Gastroesophageal sphincter (tissue), 4 donors: Measurements from ENCODE around the gene USP11. TPM values are rescaled to one million over a fixed set of nuclear protein-coding genes. Genes with fewer than 3 reads are reported as not detected.

Experiments
- ATAC-seq: fragments of 150-250 bp; one replicate; pipeline ENCODE4 v1.9.1; 2016; ENCODE audit warnings: mild to moderate bottlenecking, moderate library complexity
- H3K27ac ChIP-seq, 4 donors: fragments of 200-600 bp; sonication (generic) in 3 of 4; 1 replicate in 3 of 4; 2 replicates in 1 of 4; pipeline ENCODE4 v1.5.1; 2016 to 2019
- H3K27me3 ChIP-seq: fragments of 200-600 bp; sonication (generic); one replicate; pipeline ENCODE4 v1.5.1; 2019
- H3K36me3 ChIP-seq, 2 donors: fragments of 200-600 bp; sonication (generic); one replicate each; pipeline ENCODE4 v1.5.1; 2019; ENCODE audit warnings: control low read depth in 1 of 2
- H3K4me1 ChIP-seq, 3 donors: fragments of 200-600 bp; sonication (generic); 1 replicate in 2 of 3; 2 replicates in 1 of 3; pipeline ENCODE4 v1.5.1; 2016 to 2019; ENCODE audit warnings: control low read depth in 2 of 3
- H3K4me3 ChIP-seq, 2 donors: fragments of 200-600 bp; sonication (generic); one replicate each; pipeline ENCODE4 v1.5.1; 2019; ENCODE audit warnings: mild to moderate bottlenecking in 1 of 2, moderate library complexity in 1 of 2
- H3K9me3 ChIP-seq, 3 donors: fragments of 200-600 bp; sonication (generic); one replicate each; pipeline ENCODE4 v1.5.1; 2017 to 2019; ENCODE audit warnings: control low read depth in 2 of 3
- EP300 ChIP-seq: sonication (generic); formaldehyde crosslinking; IDR thresholded peaks from one replicate; pipeline ENCODE4 v1.6.1; 2017; ENCODE audit warnings: antibody characterized with exemption, mild to moderate bottlenecking
- POLR2A ChIP-seq, 2 donors: fragments of 450-650 bp; IDR thresholded peaks; one replicate each; pipeline ENCODE4 v1.6.1; 2017; ENCODE audit warnings: antibody characterized with exemption in 2 of 2, mild to moderate bottlenecking in 2 of 2, moderate library complexity in 1 of 2
- POLR2AphosphoS5 ChIP-seq: sonication (generic); formaldehyde crosslinking; IDR thresholded peaks from one replicate; pipeline ENCODE4 v1.6.1; 2017; ENCODE audit warnings: antibody characterized with exemption
- WGBS, 2 donors: methylation state at CpG; one replicate each; pipeline ENCODE4 v1.1.5; 2018; ENCODE audit warnings: low coverage in 1 of 2; 5-methylcytosine and 5-hydroxymethylcytosine counted together
- total RNA-seq, 4 donors: library from RNA; depleted of rRNA; stranded (reverse); fragments of >200 nt; gene quantifications; one replicate each; pipeline ENCODE4 v1.1.0, GENCODE V29; 2016
- TF ChIP-seq, protein P1 (sequence below), 4 experiments: fragments of 200-600 bp in 2 of 4; fragments of 450-650 bp in 2 of 4; sonication (generic) in 1 of 4; IDR thresholded peaks; one replicate each; pipeline ENCODE4 v1.5.1; 2017 to 2019; ENCODE audit warnings: antibody characterized with exemption in 4 of 4, mild to moderate bottlenecking in 2 of 4, moderate library complexity in 2 of 4

The USP11 gene
- total RNA-seq, 4 donors from 2014 or later: 26.9 to 64.6 (median 40.7) TPM

DNA sequence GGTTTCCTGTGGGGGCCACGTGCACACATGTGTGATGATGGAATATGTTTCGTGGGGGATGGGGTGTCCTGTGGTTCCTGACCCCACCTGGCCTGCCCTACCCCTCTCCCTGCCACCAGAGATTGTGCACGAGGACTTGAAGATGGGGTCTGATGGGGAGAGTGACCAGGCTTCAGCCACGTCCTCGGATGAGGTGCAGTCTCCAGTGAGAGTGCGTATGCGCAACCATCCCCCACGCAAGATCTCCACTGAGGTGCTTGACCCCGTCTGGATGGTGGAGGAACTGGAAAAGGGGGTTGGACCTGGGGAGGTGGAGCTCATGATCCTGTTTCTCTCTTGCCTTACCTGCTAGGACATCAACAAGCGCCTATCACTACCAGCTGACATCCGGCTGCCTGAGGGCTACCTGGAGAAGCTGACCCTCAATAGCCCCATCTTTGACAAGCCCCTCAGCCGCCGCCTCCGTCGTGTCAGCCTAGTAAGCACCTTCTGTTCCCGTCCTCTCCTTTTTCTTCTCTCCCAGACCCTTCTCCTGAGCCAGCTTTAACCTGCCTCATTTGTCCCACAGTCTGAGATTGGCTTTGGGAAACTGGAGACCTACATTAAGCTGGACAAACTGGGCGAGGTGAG lies 8.4 kb upstream of the USP11 start:
- H3K27me3 ChIP-seq: no peaks in the 10 kb centered on the region
- ATAC-seq: no peak
- peaks cover 0 to 27% (median 11%) of the 10 kb centered on the region in 3 donors for H3K4me1 ChIP-seq
- WGBS, 2 donors: 80% methylated on average over 1 of the region's 17 CpGs; no CpG with 5 or more reads in 1 of the 2 donors
- peaks cover 0 to 64% of the 10 kb centered on the region in 2 donors for H3K36me3 ChIP-seq
- no peak overlapping the region for H3K4me3 ChIP-seq
- no peak overlapping the region for H3K27ac ChIP-seq
- TF ChIP-seq POLR2AphosphoS5 (no peak), EP300 (no peak), POLR2A (IDR thresholded peaks at IDR 0.05) (no peak)
- TF ChIP-seq, protein P1, sequence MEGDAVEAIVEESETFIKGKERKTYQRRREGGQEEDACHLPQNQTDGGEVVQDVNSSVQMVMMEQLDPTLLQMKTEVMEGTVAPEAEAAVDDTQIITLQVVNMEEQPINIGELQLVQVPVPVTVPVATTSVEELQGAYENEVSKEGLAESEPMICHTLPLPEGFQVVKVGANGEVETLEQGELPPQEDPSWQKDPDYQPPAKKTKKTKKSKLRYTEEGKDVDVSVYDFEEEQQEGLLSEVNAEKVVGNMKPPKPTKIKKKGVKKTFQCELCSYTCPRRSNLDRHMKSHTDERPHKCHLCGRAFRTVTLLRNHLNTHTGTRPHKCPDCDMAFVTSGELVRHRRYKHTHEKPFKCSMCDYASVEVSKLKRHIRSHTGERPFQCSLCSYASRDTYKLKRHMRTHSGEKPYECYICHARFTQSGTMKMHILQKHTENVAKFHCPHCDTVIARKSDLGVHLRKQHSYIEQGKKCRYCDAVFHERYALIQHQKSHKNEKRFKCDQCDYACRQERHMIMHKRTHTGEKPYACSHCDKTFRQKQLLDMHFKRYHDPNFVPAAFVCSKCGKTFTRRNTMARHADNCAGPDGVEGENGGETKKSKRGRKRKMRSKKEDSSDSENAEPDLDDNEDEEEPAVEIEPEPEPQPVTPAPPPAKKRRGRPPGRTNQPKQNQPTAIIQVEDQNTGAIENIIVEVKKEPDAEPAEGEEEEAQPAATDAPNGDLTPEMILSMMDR (IDR thresholded peaks at IDR 0.05): no peak
- no peaks in the 10 kb centered on the region for H3K9me3 ChIP-seq

DNA sequence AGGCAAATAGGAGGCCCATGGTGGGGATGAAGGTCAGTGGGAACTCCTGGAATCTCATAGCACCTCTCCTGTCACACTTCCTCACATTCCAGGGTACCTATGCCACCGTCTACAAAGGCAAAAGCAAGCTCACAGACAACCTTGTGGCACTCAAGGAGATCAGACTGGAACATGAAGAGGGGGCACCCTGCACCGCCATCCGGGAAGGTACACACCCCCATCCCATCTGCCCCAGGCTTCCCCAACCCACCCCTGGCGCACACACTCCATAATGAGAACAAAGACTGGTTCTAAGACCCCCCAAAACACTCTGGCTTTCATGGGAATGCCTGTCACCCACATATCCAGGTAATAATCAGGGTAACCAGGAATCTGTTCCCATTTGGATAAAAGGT lies 7.9 kb upstream of the USP11 start:
- Histone ChIP-seq H3K27me3 (no peaks in the 10 kb centered on the region), H3K27ac (no peak overlapping the region), H3K36me3 (peaks cover 0 to 69% of the 10 kb centered on the region in 2 donors), H3K9me3 (no peaks in the 10 kb centered on the region), H3K4me1 (peaks cover 0 to 22% (median 8%) of the 10 kb centered on the region in 3 donors), H3K4me3 (no peak overlapping the region)
- no peak for ATAC-seq
- 100% methylated on average over 1 of the region's 4 CpGs; no CpG with 5 or more reads in 1 of the 2 donors for WGBS, 2 donors
- TF ChIP-seq EP300 (no peak), POLR2A (IDR thresholded peaks at IDR 0.05) (no peak), POLR2AphosphoS5 (no peak)
- TF ChIP-seq, protein P1 (IDR thresholded peaks at IDR 0.05): no peak

DNA sequence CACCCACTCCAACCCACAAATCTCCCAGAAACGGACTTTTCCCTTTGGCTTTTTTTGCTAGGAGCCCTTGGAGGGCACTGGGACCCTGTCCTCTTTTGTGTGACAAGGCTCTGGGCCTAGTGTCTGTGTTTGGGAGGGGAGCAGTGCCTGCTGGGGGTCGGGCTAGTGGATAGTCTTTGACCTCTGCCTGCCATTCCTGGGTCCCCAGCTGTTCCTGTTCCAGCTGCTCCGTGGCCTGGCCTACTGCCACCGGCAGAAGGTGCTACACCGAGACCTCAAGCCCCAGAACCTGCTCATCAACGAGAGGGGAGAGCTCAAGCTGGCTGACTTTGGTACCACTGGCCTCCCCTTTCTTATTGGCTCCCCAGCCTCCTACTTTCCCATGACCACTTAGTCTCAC lies 6.7 kb upstream of the USP11 start:
- 100% methylated on average over 1 of the region's 6 CpGs; no CpG with 5 or more reads in 1 of the 2 donors for WGBS, 2 donors
- H3K4me3 ChIP-seq: no peak overlapping the region
- TF ChIP-seq POLR2AphosphoS5 (no peak), POLR2A (IDR thresholded peaks at IDR 0.05) (no peak), EP300 (no peak)
- TF ChIP-seq, protein P1 (IDR thresholded peaks at IDR 0.05): no peak
- no peak for ATAC-seq
- H3K27ac ChIP-seq: no peak overlapping the region
- no peaks in the 10 kb centered on the region for H3K9me3 ChIP-seq
- peaks cover 0 to 71% of the 10 kb centered on the region in 2 donors for H3K36me3 ChIP-seq
- H3K27me3 ChIP-seq: no peaks in the 10 kb centered on the region
- H3K4me1 ChIP-seq: peaks cover 0 to 10% (median 0%) of the 10 kb centered on the region in 3 donors

DNA sequence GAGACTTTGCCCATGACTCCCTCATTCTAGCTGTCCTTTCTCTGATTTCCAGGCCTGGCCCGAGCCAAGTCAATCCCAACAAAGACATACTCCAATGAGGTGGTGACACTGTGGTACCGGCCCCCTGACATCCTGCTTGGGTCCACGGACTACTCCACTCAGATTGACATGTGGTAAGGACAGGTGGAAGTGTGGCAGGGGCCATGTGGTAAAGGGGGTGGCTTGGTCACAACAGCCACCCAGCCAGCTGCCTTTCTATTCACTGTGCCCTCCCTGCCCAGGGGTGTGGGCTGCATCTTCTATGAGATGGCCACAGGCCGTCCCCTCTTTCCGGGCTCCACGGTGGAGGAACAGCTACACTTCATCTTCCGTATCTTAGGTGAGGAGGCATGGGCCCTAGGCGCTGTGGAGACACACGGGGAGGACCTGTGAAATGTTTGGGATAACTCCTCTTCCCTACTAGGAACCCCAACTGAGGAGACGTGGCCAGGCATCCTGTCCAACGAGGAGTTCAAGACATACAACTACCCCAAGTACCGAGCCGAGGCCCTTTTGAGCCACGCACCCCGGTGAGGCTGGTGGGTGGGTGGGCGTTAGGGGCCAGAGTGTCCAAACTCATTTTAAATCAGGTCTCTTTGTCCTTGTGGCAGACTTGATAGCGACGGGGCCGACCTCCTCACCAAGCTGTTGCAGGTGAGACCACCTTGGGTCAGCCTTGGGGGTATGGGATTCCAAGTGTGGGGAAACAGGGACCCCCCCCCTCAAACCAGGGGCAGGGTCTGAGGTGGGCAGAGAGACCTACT lies 6.1 kb upstream of the USP11 start:
- TF ChIP-seq, protein P1 (IDR thresholded peaks at IDR 0.05): no peak
- TF ChIP-seq POLR2AphosphoS5: no peak
- TF ChIP-seq EP300: no peak
- TF ChIP-seq POLR2A (IDR thresholded peaks at IDR 0.05): no peak
- H3K9me3 ChIP-seq: no peaks in the 10 kb centered on the region
- no peak overlapping the region for H3K4me3 ChIP-seq
- 86% methylated on average over 4 of the region's 19 CpGs; no CpG with 5 or more reads in 1 of the 2 donors for WGBS, 2 donors
- H3K27me3 ChIP-seq: no peaks in the 10 kb centered on the region
- H3K27ac ChIP-seq: no peak overlapping the region
- H3K4me1 ChIP-seq: peaks cover 0 to 4% (median 0%) of the 10 kb centered on the region in 3 donors
- peaks cover 0 to 71% of the 10 kb centered on the region in 2 donors for H3K36me3 ChIP-seq
- no peak for ATAC-seq

DNA sequence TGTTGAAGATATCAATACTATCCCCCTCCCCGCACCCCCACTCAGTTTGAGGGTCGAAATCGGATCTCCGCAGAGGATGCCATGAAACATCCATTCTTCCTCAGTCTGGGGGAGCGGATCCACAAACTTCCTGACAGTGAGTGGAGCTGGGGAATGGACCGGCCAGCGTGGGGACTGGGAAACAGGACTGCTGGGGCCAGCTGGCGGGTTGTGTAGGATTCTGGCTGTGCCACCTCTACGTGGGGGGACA lies 5.5 kb upstream of the USP11 start:
- Histone ChIP-seq H3K9me3 (no peaks in the 10 kb centered on the region), H3K4me1 (peaks cover 0 to 3% (median 0%) of the 10 kb centered on the region in 3 donors), H3K4me3 (no peak overlapping the region), H3K36me3 (peaks cover 0 to 71% of the 10 kb centered on the region in 2 donors), H3K27ac (no peak overlapping the region), H3K27me3 (no peaks in the 10 kb centered on the region)
- ATAC-seq: no peak
- TF ChIP-seq POLR2AphosphoS5 (no peak), POLR2A (IDR thresholded peaks at IDR 0.05) (no peak), EP300 (no peak)
- TF ChIP-seq, protein P1 (IDR thresholded peaks at IDR 0.05): no peak
- WGBS, 2 donors: 79% methylated on average over 4 of the region's 9 CpGs; no CpG with 5 or more reads in 1 of the 2 donors
